Hematopoietic multipotent progenitor cell treated with erythropoietin and hydrocortisone succinate and interleukin-3 and kit ligand, for 15 days (in vitro differentiated cells): ENCODE measurements around the gene ERO1A.

Source experiments
- DNase-seq: peaks from one replicate; pipeline ENCODE4 v3.0.0-alpha.2; 2015; ENCODE audit warnings: low spot score

Gene ERO1A

GRCh38 chr14:52602131-52602530 lies 93.2 kb downstream of the ERO1A start:
- DNase-seq, result no peak

- no peak for DNase-seq
Observed at GRCh38 chr14:52599974-52600373, 95.4 kb downstream of the ERO1A start.

GRCh38 chr14:52598568-52598967 lies 96.8 kb downstream of the ERO1A start:
- DNase-seq, result no peak

- DNase-seq, result no peak
Observed at GRCh38 chr14:52596861-52597260, 98.5 kb downstream of the ERO1A start.

- no peak for DNase-seq
Observed at GRCh38 chr14:52596320-52596719, 99.0 kb downstream of the ERO1A start.

- no peak for DNase-seq
Observed at GRCh38 chr14:52590318-52590717, 105.0 kb downstream of the ERO1A start.
